Mucosa of stomach (tissue), 1 donor: ENCODE results near the gene SIAH2.

Source experiments
- H3K27me3 ChIP-seq: one replicate; pipeline ENCODE4 v1.7.0; 2013; ENCODE audit warnings: mild to moderate bottlenecking, low read length; ENCODE audit not compliant: control insufficient read depth, insufficient read depth
- H3K36me3 ChIP-seq: one replicate; pipeline ENCODE4 v1.7.0; 2013; ENCODE audit warnings: low read length; ENCODE audit not compliant: control insufficient read depth, insufficient read depth
- H3K4me1 ChIP-seq: one replicate; pipeline ENCODE4 v1.7.0; 2013; ENCODE audit warnings: mild to moderate bottlenecking, low read length; ENCODE audit not compliant: control insufficient read depth, insufficient read depth
- H3K4me3 ChIP-seq: one replicate; pipeline ENCODE4 v1.7.0; 2013; ENCODE audit warnings: low read length
- H3K9ac ChIP-seq: one replicate; pipeline ENCODE4 v1.7.0; 2013; ENCODE audit warnings: mild to moderate bottlenecking, low read length, moderate library complexity
- H3K9me3 ChIP-seq: one replicate; pipeline ENCODE4 v1.7.0; 2013; ENCODE audit warnings: mild to moderate bottlenecking, low read length, moderate library complexity; ENCODE audit not compliant: control insufficient read depth
- donor health status: Pancreatic carcinoma.

SIAH2 gene

GRCh38 chr3:150789451-150789850 is 26.5 kb upstream of the SIAH2 start:
- no peaks in the 10 kb centered on the region for H3K9me3 ChIP-seq
- no peaks in the 10 kb centered on the region for H3K36me3 ChIP-seq
- no peak overlapping the region for H3K9ac ChIP-seq
- peaks cover 14% of the 10 kb centered on the region for H3K4me1 ChIP-seq
- no peaks in the 10 kb centered on the region for H3K27me3 ChIP-seq
- H3K4me3 ChIP-seq = no peak overlapping the region

- Histone ChIP-seq H3K9me3 (no peaks in the 10 kb centered on the region), H3K4me1 (peaks cover 14% of the 10 kb centered on the region), H3K4me3 (no peak overlapping the region), H3K27me3 (no peaks in the 10 kb centered on the region), H3K36me3 (no peaks in the 10 kb centered on the region), H3K9ac (no peak overlapping the region)
Measured at GRCh38 chr3:150787741-150788370, 24.9 kb upstream of the SIAH2 start.

GRCh38 chr3:150786791-150787190 is 23.8 kb upstream of the SIAH2 start:
- Histone ChIP-seq H3K9me3 (no peaks in the 10 kb centered on the region), H3K36me3 (no peaks in the 10 kb centered on the region), H3K4me1 (peaks cover 14% of the 10 kb centered on the region), H3K4me3 (no peak overlapping the region), H3K9ac (no peak overlapping the region), H3K27me3 (no peaks in the 10 kb centered on the region)

- no peaks in the 10 kb centered on the region for H3K27me3 ChIP-seq
- no peaks in the 10 kb centered on the region for H3K9me3 ChIP-seq
- H3K36me3 ChIP-seq = no peaks in the 10 kb centered on the region
- peaks cover 14% of the 10 kb centered on the region for H3K4me1 ChIP-seq
- H3K4me3 ChIP-seq = no peak overlapping the region
- no peak overlapping the region for H3K9ac ChIP-seq
Measured at GRCh38 chr3:150784747-150785125, 21.8 kb upstream of the SIAH2 start.

- no peak overlapping the region for H3K4me3 ChIP-seq
- no peaks in the 10 kb centered on the region for H3K27me3 ChIP-seq
- no peak overlapping the region for H3K9ac ChIP-seq
- H3K36me3 ChIP-seq = no peaks in the 10 kb centered on the region
- no peaks in the 10 kb centered on the region for H3K9me3 ChIP-seq
- H3K4me1 ChIP-seq = peaks cover 14% of the 10 kb centered on the region
Measured at GRCh38 chr3:150783920-150784746, 21.2 kb upstream of the SIAH2 start.

GRCh38 chr3:150783316-150783715 is 20.3 kb upstream of the SIAH2 start:
- H3K4me3 ChIP-seq = no peak overlapping the region
- no peaks in the 10 kb centered on the region for H3K27me3 ChIP-seq
- H3K9me3 ChIP-seq = no peaks in the 10 kb centered on the region
- peaks cover 14% of the 10 kb centered on the region for H3K4me1 ChIP-seq
- no peaks in the 10 kb centered on the region for H3K36me3 ChIP-seq
- no peak overlapping the region for H3K9ac ChIP-seq

- Histone ChIP-seq H3K27me3 (no peaks in the 10 kb centered on the region), H3K9ac (no peak overlapping the region), H3K36me3 (no peaks in the 10 kb centered on the region), H3K4me3 (no peak overlapping the region), H3K9me3 (no peaks in the 10 kb centered on the region), H3K4me1 (no peaks in the 10 kb centered on the region)
Measured at GRCh38 chr3:150779402-150779858, 16.5 kb upstream of the SIAH2 start.

- Histone ChIP-seq H3K4me3 (no peak overlapping the region), H3K27me3 (no peaks in the 10 kb centered on the region), H3K9ac (no peak overlapping the region), H3K36me3 (no peaks in the 10 kb centered on the region), H3K9me3 (no peaks in the 10 kb centered on the region), H3K4me1 (no peaks in the 10 kb centered on the region)
Measured at GRCh38 chr3:150778793-150779401, 15.9 kb upstream of the SIAH2 start.

- no peaks in the 10 kb centered on the region for H3K9me3 ChIP-seq
- no peaks in the 10 kb centered on the region for H3K4me1 ChIP-seq
- H3K27me3 ChIP-seq = no peaks in the 10 kb centered on the region
- H3K36me3 ChIP-seq = no peaks in the 10 kb centered on the region
- H3K9ac ChIP-seq = no peak overlapping the region
- H3K4me3 ChIP-seq = no peak overlapping the region
Measured at GRCh38 chr3:150775001-150775599, 12.1 kb upstream of the SIAH2 start.

GRCh38 chr3:150773616-150774192 is 10.7 kb upstream of the SIAH2 start:
- H3K36me3 ChIP-seq = no peaks in the 10 kb centered on the region
- no peaks in the 10 kb centered on the region for H3K4me1 ChIP-seq
- H3K27me3 ChIP-seq = no peaks in the 10 kb centered on the region
- no peaks in the 10 kb centered on the region for H3K9me3 ChIP-seq
- H3K4me3 ChIP-seq = no peak overlapping the region
- no peak overlapping the region for H3K9ac ChIP-seq

GRCh38 chr3:150771600-150771999 is 8.6 kb upstream of the SIAH2 start:
- Histone ChIP-seq H3K9ac (no peak overlapping the region), H3K9me3 (no peaks in the 10 kb centered on the region), H3K27me3 (no peaks in the 10 kb centered on the region), H3K36me3 (no peaks in the 10 kb centered on the region), H3K4me3 (no peak overlapping the region), H3K4me1 (no peaks in the 10 kb centered on the region)

- Histone ChIP-seq H3K9ac (no peak overlapping the region), H3K9me3 (no peaks in the 10 kb centered on the region), H3K36me3 (no peaks in the 10 kb centered on the region), H3K4me1 (no peaks in the 10 kb centered on the region), H3K4me3 (no peak overlapping the region), H3K27me3 (no peaks in the 10 kb centered on the region)
Measured at GRCh38 chr3:150770681-150771080, 7.7 kb upstream of the SIAH2 start.
